NAMALWA (cell line): Measurements from ENCODE around the gene RNF212.
"Not testable (repeated sequence)": the region's sequence is repeated elsewhere in the genome, so short reads cannot be mapped to it uniquely, and the experiment has no call there.

Experiments
- DNase-seq: peaks from one replicate; pipeline ENCODE4 v3.0.0-alpha.2; 2015; ENCODE audit warnings: low spot score

RNF212 gene

DNA sequence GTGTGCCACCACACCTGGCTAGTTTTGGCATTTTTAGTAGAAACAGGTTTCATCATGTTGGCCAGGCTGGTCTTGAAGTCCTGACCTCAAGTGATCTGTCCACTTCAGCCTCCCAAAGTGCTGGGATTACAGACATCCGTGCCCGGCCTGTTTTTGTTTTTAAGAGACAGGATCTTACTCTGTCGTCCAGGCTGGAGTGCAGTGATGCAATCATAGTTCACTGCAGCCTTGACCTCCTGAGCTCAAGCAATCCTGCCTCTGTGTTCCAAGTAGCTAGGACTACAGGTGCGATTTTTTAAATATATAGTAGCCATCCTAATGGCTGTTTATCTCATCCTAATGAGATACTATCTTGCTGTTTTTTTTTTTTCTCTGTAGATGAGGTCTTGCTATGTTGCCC, 47.6 kb downstream of the RNF212 start:
- no peak for DNase-seq

DNA sequence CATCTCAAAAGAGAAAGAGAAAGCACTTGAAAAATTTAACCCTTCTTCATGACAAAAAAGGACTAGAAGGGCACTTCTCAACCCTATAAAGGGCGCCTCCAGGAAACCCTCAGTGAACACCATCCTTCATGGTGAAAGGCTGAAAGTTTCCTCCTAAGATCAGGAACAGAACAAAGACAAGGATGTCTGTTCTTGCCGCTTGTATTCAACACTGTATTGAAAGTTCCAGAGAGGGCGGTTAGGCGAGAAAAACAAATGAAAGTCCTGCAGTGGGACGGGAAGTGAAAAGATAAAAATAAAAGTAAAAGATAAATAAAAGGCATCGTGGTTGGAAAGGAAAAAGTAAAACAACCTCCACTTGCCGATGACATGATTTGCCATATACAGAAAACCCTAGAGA, 50.9 kb downstream of the RNF212 start:
- DNase-seq: no peak

DNA sequence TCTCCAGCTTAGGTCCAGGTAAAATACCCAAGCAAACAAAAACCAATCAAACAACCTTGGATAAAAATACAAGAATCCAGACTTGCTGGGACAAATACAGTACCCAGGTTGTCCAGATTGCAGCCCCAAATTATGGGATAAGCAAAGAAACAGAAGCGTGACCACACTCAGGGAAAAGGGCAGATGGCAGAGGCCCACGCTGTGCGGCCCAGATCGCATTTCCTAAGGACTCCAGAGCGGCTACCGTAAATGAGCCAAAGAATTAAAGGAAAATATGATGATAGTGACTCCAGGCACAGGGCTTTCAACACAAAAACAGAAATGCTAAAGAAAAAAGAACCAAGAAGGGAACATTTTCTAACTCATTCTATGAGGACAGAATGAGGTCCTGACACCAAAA, 51.6 kb downstream of the RNF212 start:
- DNase-seq: no peak

DNA sequence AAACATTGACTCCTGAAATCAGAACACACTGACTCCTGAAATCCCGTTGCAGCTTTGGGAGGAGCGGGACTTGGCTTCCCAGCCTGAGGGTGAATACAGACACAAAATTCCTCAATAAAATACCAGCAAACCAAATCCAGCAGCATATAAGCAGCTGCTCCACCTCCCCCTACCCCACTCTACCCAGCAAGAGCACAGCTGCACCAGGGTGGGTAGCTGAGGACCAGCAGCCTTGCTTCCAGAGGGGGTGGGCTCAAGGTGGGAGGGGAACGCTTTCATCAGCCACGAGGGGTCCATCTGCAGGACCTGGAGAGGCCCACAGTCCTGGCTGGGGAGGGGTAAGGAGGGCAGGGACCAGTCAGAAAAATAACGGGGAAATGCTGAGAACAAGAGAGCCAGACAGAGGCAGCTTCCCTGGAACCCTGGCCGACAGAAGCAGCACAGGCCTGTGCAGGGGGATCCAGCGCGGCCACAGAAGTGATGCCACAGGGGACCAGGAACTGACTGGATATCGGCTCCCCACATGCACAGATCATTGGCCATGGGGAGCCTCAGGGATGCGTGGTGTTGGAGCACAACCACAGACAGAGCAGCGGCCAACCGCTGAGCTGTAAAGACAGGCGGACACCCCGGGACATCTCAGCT, 52.2 kb downstream of the RNF212 start:
- DNase-seq: no peak

DNA sequence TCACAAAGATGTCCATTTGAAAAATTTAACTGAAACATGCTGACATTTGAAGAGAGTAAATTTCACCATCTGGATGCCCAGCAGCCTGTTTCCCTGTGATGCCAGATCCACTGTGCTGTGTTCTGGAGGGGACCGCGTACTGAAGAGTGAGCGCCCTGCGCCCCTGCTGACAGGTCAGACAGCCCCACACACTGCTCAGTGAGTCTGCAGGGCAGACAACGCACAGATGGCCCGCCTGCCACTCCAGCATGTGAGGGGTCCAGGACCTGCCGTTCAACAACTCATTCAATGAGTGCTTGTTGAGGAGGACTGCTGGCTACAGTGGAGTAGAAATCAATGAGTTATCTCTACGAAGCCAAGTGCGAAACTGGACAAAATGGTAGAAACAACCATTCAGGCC, 52.7 kb downstream of the RNF212 start:
- DNase-seq: no peak

DNA sequence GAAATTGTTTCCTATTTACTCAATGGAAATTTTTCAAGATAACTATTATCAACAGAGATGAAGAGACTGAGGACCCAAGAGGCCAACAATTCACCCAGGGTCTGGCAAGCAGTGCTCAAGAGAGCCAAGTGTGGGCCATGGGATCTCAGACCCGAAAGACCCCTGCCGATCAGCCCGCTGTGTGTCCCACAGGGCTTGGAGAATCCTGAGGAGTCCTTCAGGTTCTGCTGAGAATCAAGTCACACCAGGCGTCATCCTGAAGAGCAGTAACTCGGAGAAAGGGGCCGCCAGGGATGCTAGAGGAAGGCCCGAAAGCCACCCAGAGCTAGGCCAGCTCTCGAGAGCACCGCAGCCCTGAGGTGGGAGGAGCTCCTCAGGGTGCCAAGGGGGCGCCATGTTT, 53.2 kb downstream of the RNF212 start:
- DNase-seq: no peak

DNA sequence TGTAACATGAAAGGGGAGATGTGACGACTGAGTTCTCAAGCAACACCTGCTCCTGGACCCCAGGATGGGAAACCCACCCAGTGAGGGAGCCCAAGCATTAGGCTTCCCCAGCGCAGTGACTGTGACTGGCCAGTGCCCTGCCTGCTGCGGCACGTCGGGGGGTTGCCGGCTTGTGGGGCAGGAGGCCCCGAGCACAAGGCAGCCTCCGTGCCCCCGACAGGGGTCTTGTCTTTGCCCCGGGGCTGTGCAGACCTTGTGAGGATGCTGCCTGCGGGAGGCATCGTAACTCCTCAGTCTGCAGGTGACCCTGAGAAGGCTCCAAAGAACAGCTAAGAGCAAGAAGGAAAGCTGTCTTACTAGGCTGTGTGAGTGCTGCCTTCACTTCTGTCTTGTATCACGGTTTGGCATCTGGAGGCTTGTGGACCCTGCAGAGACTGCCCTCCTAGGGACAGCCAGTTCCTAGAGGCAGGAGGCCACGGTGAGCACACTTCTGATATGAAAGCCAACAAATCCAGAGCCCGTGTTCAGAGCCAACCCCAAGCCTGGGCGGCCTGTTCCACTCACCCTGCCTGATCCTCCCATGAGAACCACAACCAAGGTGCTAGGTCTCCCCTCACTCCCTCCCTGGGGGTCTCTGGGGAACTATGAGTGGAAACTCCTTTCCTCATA, 54.2 kb downstream of the RNF212 start:
- DNase-seq: no peak

DNA sequence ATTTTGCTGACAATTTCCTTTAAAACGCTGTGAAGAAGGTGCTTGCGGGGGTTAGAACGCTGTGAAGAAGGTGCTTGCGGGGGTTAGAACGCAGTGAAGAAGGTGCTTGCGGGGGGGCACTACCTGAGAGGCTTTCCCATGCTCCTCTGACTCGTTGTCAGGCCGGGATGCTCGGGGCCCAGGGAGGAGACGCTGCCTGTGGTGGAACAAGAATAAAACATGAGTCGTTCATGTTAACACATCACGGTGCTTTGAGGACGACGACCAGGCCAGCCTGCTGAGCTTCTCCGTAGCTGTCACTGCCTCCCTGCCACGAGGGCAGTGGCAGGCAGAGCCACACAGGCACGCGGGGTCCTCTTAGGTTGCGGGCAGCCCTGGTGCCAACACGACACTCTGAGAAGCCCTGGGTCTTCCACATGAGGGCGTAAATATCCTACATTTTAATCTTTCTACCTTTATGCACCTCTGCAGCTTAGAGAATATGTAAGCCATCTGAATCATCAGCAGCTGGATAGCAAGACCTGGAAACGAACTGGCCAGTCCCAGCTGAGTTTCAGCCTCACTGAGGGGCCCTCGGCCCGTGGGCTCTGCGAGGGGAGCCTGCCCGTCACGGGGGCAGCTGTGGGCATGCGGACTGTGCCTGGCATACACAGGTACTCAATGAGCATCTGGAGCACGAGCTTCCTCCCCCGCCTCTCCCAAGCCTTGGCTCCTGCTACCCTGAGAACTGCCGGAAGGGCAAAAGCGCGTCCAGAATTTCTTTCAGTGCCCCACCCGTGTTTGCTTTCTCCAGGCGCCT, 55.0 kb downstream of the RNF212 start:
- no peak for DNase-seq

DNA sequence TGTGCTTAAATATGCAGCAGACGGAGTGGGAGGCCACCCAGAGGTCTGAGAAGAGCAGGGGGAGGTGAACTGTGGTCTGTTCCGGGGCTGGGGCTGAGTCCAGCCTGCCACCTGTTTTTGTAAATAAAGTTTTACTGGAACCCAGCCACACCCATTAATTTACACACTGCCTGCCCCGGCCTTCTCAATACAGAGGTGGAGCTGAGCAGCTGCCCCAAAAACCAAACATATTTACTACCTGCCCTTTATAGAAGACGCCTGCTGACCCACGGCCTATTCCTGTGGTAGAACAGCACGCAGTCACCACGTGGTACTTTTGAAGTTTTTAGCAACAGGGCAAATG, 56.0 kb downstream of the RNF212 start:
- no peak for DNase-seq

DNA sequence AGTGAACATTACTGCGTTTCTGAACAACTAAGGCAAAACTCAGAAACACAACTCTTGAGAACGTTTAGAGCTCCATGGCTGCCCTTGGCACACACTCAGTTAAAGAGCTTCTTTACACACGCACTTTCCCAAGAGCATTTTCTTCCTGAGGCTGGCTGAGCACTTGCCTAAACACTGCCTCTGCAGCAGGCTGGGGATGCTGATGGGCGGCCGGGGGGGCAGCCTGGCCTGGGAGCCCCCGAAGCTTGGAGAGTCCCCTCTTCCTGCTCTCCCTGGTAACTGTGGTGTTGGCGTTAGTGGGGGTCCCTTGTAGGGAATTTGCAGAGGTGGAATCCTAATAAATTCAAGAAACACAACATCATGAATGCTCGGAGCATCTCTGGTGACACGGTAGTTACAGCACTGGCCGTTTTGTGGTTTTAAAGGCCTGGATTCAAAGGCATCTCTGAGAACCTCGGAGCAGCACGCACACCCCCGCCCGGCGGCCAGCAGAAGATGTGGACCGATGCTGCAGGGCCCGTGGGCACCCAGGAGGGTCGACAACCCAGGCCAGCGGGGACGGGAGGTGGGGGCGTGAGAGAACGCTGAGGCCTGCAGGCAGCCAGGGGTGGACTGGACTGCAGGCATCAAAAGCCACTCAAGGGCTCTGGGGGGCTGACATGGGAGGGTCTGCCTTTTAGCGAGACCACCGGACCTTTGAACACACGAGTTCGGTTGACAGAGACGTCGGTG, 56.5 kb downstream of the RNF212 start:
- DNase-seq: no peak

DNA sequence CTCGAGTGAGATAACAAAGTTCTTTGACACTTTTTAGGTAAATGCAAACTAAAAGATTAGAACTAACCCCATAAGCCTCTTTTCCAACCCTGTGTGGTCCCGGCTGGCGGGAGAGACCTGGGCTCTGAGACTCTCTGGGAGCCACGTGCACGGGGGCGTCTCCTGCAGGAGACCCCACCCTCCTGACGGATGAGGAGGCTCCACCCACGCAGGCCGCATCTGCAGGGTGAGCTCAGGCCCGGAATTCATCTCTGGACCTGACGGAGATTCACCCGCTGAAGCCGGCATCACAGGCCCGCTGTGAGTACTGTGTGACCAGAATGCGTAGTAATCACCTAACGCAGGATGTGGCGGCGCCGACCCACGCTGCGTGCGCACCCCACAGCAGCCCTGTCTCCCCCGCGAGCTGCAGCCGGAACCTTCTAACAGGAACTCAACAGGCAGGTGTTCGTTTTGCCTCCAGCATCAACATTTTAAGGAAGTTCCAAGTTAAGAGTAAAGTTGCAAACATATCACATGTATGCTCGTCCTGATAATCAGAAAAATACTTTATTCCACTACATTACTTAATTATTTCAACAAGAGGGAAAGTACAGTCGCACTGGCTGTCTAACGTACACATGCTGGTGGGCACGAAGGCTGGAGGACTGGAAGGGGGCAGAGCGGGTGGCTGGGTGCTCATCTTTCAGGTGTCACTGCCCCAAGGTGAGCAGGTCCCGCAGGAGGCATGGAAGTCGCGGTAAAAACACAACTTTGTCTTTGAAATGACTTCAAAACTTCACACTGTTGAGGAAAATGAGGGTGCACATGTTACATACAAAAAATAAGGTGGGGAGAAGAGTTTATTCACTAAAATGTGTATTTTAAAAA, 57.4 kb downstream of the RNF212 start:
- DNase-seq: peak; percentile 64

DNA sequence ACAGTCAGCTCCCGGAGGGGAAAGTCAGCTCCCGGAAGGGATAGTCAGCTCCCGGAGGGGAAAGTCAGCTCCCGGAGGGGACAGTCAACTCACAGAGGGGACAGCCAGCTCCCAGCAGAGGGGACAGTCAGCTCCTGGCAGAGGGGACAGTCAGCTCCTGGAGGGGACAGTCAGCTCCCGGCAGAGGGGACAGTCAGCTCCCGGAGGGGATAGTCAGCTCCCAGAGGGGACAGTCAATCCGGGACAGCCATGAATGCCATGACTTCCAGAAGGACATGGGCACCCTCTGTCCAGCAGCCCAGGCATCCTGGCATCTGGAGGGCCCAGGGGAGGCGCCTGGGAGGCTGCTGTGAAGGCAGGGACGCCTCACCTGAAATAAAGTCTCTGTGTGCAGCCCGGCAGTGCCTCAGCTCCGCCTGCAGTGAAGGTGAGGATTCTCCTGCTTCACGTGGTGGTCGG, 58.1 kb downstream of the RNF212 start:
- DNase-seq: not testable (repeated sequence)

DNA sequence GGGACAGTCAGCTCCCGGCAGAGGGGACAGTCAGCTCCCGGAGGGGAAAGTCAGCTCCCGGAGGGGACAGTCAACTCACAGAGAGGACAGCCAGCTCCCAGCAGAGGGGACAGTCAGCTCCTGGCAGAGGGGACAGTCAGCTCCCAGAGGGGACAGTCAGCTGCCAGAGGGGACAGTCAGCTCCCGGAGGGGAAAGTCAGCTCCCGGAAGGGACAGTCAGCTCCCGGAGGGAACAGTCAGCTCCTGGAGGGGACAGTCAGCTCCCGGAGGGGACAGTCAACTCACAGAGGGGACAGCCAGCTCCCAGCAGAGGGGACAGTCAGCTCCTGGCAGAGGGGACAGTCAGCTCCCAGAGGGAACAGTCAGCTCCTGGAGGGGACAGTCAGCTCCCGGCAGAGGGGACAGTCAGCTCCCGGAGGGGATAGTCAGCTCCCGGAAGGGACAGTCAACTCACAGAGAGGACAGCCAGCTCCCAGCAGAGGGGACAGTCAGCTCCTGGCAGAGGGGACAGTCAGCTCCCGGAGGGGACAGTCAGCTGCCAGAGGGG, 58.6 kb downstream of the RNF212 start:
- not testable (repeated sequence) for DNase-seq

DNA sequence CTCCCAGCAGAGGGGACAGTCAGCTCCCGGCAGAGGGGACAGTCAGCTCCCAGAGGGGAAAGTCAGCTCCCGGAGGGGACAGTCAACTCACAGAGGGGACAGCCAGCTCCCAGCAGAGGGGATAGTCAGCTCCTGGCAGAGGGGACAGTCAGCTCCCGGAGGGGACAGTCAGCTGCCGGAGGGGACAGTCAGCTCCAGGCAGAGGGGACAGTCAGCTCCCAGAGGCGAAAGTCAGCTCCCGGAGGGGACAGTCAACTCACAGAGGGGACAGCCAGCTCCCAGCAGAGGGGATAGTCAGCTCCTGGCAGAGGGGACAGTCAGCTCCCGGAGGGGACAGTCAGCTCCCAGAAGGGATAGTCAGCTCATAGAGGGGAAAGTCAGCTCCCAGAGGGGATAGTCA, 59.5 kb downstream of the RNF212 start:
- not testable (repeated sequence) for DNase-seq

DNA sequence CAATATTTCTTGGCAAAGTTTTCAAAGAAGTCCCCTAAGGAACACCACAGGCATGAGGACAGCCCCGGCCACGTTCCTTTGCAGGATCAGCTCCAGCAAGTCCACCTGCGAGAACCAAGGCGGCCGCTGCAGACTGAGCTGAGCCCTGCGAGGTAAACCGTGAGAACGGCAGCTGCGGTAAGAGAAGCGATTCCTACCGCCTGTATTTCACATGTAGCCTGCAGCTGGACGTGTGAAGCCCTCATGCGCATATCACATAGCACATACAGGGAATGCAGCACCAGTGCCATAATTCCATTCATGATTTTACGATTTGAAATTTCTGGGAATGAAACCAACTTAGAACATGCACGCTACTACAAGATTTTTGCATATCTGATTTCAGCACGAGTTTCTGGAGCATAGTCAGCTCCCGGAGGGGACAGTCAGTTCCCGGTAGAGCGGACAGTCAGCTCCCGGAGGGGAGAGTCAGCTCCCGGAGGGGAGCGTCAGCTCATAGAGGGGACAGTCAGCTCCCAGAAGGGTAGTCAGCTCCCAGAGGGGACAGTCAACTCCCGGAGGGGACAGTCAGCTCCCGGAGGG, 60.2 kb downstream of the RNF212 start:
- DNase-seq: no peak

DNA sequence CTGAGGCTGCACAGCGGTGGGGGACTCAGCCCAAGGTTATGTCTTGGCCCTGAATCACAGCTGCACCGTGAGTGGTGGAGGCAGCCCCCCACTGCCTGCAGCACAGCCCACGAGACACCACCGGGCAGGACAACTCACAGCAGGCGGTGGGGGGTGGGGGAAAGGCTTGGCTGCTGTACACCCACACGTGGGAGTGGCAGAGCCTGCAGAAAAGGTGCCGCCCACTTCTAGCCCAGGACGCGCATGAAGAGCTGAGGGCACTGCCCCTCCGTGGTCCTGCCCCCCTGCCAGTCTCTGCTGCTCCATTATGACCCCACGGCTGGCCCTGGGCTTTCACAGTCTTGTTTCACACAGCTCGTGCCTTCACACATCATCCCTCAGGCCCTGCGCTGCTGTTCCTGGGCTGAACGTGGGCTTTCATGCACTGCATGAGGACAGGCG, 61.1 kb downstream of the RNF212 start:
- DNase-seq: no peak

DNA sequence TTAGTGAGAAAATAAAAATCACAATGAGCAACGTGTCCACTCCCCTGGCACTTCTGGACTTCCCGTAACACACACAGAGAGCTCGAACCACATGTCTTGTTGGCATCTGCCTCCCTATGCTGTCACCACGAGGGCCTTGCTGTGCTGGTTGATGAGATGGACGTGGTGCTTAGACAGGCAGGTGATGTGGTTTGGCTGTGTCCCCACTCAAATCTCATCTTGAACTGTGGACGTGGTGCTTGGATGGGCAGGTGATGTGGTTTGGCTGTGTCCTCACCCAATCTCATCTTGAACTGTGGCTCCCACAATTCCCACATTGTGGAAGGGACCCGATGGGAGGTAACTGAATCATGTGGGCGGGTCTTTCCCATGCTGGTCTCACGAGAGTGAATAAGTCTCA, 61.9 kb downstream of the RNF212 start:
- DNase-seq: no peak

DNA sequence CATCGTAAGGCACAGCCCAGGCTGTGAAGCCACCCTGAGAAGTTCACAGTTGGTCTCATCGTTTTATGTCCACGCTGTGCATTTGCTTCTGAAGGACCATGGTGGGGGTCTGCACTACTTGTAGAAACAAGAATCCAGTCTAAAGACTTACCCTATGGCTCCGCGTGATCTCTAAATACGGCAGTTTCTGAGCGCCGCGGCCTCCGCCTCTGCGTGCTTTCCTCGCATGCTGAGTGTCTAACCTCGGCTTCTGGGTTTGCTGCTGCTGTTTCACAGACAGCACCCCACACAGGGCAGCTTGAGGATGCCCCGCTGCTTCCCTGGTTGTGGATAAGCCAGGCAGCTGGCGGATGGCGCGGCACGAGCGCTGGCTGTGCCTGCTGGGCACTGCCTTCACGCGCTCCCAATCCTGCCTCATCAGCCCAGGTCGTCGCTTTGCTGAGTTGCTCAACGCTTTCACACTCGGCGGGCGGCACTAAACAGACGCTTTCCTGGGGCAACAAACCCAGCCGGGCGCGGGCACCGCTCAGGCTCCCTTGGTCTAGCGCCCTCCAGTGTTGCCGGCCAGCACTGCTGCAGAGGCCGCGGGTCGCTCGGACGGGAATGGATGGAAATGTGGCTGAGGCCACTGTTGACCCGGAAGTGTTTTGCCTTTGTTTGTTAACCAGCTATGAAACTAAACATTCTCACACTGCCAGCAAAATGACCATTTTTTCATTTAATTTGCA, 62.7 kb downstream of the RNF212 start:
- no peak for DNase-seq

DNA sequence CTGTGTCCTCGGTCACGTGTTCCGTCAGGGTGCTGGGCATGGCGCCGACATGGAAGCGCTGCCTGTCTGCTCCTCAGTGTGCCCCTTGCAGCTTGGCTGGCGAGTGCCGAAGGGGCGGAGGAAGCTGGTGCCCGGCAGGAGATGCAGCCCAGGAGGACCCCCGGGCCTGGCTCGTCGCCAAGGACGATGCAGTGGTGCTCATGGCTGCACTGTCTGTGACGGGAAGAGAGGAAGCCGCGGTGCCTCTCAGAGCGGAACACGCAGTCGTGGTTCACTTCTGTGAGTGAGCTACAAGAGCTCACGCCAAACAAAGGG, 63.8 kb downstream of the RNF212 start:
- no peak for DNase-seq
